Measurements from ENCODE around the gene LRRFIP1. TPM values are rescaled to one million over a fixed set of nuclear protein-coding genes. Genes with fewer than 3 reads are reported as not detected.

The LRRFIP1 gene
- total and polyA plus RNA-seq, 9 of the 15 experiments (the other 6 are each of a cell fraction or from before 2014, with no cell fraction given) = 13.1 to 45.2 (median 31.3) TPM

DNA sequence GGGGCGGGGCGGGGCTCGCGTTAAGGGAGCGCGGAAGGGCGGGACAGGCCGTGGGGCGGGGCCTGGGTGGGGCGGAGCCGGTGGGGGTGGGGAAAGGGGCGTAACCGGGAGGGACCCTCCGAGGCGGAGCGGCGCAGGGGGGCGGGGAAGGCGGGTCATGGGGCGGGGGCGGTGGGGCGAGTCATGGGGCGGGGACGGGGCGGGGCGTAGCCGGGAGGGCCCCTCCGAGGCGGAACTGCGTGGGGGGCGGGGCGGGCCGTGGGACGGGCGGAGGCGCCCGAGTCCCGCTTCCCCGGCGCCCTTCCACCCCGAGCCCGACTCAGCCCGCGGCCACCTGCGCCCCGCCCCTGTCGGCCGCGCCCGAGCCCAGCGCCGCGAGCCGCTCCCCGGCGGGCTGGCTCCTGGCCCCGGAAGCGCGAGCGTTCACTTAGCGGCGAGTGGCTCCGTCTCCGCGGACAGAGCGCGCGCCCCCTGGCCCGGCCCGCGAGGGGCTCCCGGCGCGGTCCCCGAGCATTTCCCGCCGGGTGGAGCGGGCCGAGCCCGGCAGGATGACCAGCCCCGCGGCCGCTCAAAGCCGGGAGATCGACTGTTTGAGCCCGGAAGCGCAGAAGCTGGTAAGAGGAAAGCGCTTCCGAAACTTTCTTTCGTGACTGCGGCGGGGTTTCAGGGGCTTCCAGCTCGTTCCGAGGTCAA lies 64.7 kb downstream of the LRRFIP1 start (continued):
- TF ChIP-seq RBM39 (optimal IDR thresholded peaks at IDR 0.05; ENCODE audit: low read depth, low read length) (no peak), RBM15 (IDR thresholded peaks at IDR 0.05; ENCODE audit: insufficient read depth, low read length) (no peak), BDP1 (IDR thresholded peaks at IDR 0.05; ENCODE audit: insufficient read depth, insufficient read length) (no peak), PRPF4 (IDR thresholded peaks at IDR 0.05; ENCODE audit: insufficient read depth, low read depth, low read length, poor library complexity, severe bottlenecking) (no peak), ZNF518B (CRISPR knock-in tag; IDR thresholded peaks at IDR 0.05) (no peak), TBP (optimal IDR thresholded peaks at IDR 0.05; ENCODE audit: low read depth, low read length) (peak; percentile 21), PCBP2 (IDR thresholded peaks at IDR 0.05; ENCODE audit: low read depth, low read length, poor library complexity, severe bottlenecking) (no peak), RFX1 (IDR thresholded peaks at IDR 0.05) (no peak), SNRNP70 (optimal IDR thresholded peaks at IDR 0.05; ENCODE audit: low read depth, low read length) (no peak), PHF8 (IDR thresholded peaks at IDR 0.05; ENCODE audit: borderline replicate concordance, low read length) (peak; percentile 55; the same call in 1 of the 2 replicates), NFIC (IDR thresholded peaks at IDR 0.05) (no peak), NR2C1 (IDR thresholded peaks at IDR 0.05) (no peak), NR2C1 (tag; IDR thresholded peaks at IDR 0.05) (no peak), POLR2A (conservative IDR thresholded peaks at IDR 0.05) (peak; percentile 52)
- TF ChIP-seq, protein P1, sequence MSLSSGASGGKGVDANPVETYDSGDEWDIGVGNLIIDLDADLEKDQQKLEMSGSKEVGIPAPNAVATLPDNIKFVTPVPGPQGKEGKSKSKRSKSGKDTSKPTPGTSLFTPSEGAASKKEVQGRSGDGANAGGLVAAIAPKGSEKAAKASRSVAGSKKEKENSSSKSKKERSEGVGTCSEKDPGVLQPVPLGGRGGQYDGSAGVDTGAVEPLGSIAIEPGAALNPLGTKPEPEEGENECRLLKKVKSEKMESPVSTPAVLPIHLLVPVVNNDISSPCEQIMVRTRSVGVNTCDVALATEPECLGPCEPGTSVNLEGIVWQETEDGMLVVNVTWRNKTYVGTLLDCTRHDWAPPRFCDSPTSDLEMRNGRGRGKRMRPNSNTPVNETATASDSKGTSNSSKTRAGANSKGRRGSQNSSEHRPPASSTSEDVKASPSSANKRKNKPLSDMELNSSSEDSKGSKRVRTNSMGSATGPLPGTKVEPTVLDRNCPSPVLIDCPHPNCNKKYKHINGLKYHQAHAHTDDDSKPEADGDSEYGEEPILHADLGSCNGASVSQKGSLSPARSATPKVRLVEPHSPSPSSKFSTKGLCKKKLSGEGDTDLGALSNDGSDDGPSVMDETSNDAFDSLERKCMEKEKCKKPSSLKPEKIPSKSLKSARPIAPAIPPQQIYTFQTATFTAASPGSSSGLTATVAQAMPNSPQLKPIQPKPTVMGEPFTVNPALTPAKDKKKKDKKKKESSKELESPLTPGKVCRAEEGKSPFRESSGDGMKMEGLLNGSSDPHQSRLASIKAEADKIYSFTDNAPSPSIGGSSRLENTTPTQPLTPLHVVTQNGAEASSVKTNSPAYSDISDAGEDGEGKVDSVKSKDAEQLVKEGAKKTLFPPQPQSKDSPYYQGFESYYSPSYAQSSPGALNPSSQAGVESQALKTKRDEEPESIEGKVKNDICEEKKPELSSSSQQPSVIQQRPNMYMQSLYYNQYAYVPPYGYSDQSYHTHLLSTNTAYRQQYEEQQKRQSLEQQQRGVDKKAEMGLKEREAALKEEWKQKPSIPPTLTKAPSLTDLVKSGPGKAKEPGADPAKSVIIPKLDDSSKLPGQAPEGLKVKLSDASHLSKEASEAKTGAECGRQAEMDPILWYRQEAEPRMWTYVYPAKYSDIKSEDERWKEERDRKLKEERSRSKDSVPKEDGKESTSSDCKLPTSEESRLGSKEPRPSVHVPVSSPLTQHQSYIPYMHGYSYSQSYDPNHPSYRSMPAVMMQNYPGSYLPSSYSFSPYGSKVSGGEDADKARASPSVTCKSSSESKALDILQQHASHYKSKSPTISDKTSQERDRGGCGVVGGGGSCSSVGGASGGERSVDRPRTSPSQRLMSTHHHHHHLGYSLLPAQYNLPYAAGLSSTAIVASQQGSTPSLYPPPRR (CRISPR knock-in tag; IDR thresholded peaks at IDR 0.05; ENCODE audit: borderline replicate concordance) = no peak
- TF ChIP-seq, protein P2, sequence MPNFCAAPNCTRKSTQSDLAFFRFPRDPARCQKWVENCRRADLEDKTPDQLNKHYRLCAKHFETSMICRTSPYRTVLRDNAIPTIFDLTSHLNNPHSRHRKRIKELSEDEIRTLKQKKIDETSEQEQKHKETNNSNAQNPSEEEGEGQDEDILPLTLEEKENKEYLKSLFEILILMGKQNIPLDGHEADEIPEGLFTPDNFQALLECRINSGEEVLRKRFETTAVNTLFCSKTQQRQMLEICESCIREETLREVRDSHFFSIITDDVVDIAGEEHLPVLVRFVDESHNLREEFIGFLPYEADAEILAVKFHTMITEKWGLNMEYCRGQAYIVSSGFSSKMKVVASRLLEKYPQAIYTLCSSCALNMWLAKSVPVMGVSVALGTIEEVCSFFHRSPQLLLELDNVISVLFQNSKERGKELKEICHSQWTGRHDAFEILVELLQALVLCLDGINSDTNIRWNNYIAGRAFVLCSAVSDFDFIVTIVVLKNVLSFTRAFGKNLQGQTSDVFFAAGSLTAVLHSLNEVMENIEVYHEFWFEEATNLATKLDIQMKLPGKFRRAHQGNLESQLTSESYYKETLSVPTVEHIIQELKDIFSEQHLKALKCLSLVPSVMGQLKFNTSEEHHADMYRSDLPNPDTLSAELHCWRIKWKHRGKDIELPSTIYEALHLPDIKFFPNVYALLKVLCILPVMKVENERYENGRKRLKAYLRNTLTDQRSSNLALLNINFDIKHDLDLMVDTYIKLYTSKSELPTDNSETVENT (CRISPR knock-in tag; IDR thresholded peaks at IDR 0.05) = 0 out of 2 replicates have a peak, but pooled peaks have one; percentile 25

Measured in K562 (cell line).